Endodermal cell (in vitro differentiated cells): ENCODE results near the gene TRIM9. TPM values are rescaled to one million over a fixed set of nuclear protein-coding genes. Genes with fewer than 3 reads are reported as not detected.

Experiments
- DNase-seq: peaks from one replicate; pipeline ENCODE4 v3.0.0-alpha.2; 2017
- H3K27ac ChIP-seq: 2 replicates; pipeline ENCODE4 v1.5.1; 2013; ENCODE audit warnings: mild to moderate bottlenecking, low read depth, low read length, moderate library complexity
- H3K27me3 ChIP-seq: 2 replicates; pipeline ENCODE4 v1.6.1; 2013; ENCODE audit warnings: mild to moderate bottlenecking, low read length, moderate library complexity; ENCODE audit not compliant: insufficient read depth, control insufficient read depth, poor library complexity, severe bottlenecking
- H3K36me3 ChIP-seq: 2 replicates; pipeline ENCODE4 v1.7.0; 2013; ENCODE audit warnings: mild to moderate bottlenecking, low read length, moderate library complexity; ENCODE audit not compliant: control insufficient read depth, insufficient read depth
- H3K4me1 ChIP-seq: one replicate; pipeline ENCODE4 v1.7.0; 2013; ENCODE audit warnings: low read length; ENCODE audit not compliant: control insufficient read depth, insufficient read depth
- H3K4me3 ChIP-seq: 2 replicates; pipeline ENCODE4 v1.5.1; 2013; ENCODE audit warnings: mild to moderate bottlenecking, low read length, moderate library complexity
- H3K9ac ChIP-seq: 2 replicates; pipeline ENCODE4 v1.6.1; 2013; ENCODE audit warnings: mild to moderate bottlenecking, low read length, moderate library complexity; ENCODE audit not compliant: poor library complexity, severe bottlenecking; ENCODE audit errors: extremely low read depth
- H3K9me3 ChIP-seq: 2 replicates; pipeline ENCODE4 v1.6.1; 2013; ENCODE audit warnings: mild to moderate bottlenecking, low read length, moderate library complexity; ENCODE audit not compliant: control insufficient read depth
- H3K27ac Mint-ChIP-seq: 2 replicates; pipeline ENCODE4 v1.8.0; 2020; ENCODE audit warnings: mixed read lengths
- H3K27me3 Mint-ChIP-seq: 2 replicates; pipeline ENCODE4 v1.8.0; 2021; ENCODE audit warnings: mild to moderate bottlenecking, mixed read lengths; ENCODE audit not compliant: insufficient read depth
- H3K36me3 Mint-ChIP-seq: 2 replicates; pipeline ENCODE4 v1.8.0; 2020; ENCODE audit warnings: low read depth, mixed read lengths
- H3K4me1 Mint-ChIP-seq: 2 replicates; pipeline ENCODE4 v1.8.0; 2020; ENCODE audit warnings: mixed read lengths
- H3K4me3 Mint-ChIP-seq: 2 replicates; pipeline ENCODE4 v1.8.0; 2020; ENCODE audit warnings: mild to moderate bottlenecking, moderate library complexity, mixed read lengths
- H3K9me3 Mint-ChIP-seq: 2 replicates; pipeline ENCODE4 v1.8.0; 2020; ENCODE audit warnings: mild to moderate bottlenecking, mixed read lengths
- WGBS, 2 experiments: methylation state at CpG; one replicate each; pipeline versions ENCODE4 v1.1.5 to v1.1.7; 2013; ENCODE audit warnings: missing lambda C conversion rate in 2 of 2, mixed read lengths in 1 of 2; ENCODE audit not compliant: insufficient coverage in 1 of 2, insufficient read length in 1 of 2; 5-methylcytosine and 5-hydroxymethylcytosine counted together
- total RNA-seq, 2 donors: library from RNA; stranded (reverse); fragmentation: NEBNext Ultra II Directional in 1 of 2; extraction: Animal tissue kit (Norgen Biotek cat#: 25700) in 1 of 2; gene quantifications; 2 replicates in 1 of 2; 3 replicates in 1 of 2; pipeline ENCODE4 v1.2.1, GENCODE V29; 2021
- TF ChIP-seq, protein P1 (sequence below): fragments of 200-600 bp; sonication (generic); conservative IDR thresholded peaks from 2 replicates; pipeline ENCODE4 v1.5.0; 2021; ENCODE audit warnings: antibody characterized with exemption, mild to moderate bottlenecking

The TRIM9 gene
- total RNA-seq, 2 donors from 2014 or later: 0.81 to 0.82 TPM

DNA sequence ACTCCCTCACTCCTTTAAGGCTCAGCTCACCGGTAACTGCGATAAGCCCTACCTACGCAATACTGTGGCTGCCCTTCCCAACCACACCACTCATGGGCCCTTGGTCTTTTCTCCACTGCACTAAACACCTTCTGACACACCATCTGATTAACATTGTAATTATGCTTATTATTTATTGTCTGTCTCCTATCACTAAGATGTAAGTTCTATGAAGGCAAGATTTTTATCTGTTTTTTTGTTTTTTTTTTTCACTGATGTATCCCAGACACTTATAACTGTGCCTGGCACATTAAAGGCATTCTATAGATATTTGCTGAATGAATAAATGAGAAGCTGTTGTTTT, 116.4 kb downstream of the TRIM9 start:
- Mint-ChIP-seq H3K27me3 (peaks cover 4% of the 10 kb centered on the region), H3K4me1 (peaks cover 4% of the 10 kb centered on the region), H3K36me3 (no peaks in the 10 kb centered on the region), H3K4me3 (no peak overlapping the region), H3K9me3 (no peaks in the 10 kb centered on the region), H3K27ac (no peak overlapping the region)
- H3K27ac ChIP-seq: no peak overlapping the region
- peaks cover 6% of the 10 kb centered on the region for H3K4me1 ChIP-seq
- no peaks in the 10 kb centered on the region for H3K27me3 ChIP-seq
- DNase-seq: no peak
- 98 to 100% methylated on average over 3 of the region's 3 CpGs for WGBS, 2 experiments
- H3K9ac ChIP-seq: no peak overlapping the region
- no peaks in the 10 kb centered on the region for H3K9me3 ChIP-seq
- no peak overlapping the region for H3K4me3 ChIP-seq
- H3K36me3 ChIP-seq: no peaks in the 10 kb centered on the region
- TF ChIP-seq, protein P1, sequence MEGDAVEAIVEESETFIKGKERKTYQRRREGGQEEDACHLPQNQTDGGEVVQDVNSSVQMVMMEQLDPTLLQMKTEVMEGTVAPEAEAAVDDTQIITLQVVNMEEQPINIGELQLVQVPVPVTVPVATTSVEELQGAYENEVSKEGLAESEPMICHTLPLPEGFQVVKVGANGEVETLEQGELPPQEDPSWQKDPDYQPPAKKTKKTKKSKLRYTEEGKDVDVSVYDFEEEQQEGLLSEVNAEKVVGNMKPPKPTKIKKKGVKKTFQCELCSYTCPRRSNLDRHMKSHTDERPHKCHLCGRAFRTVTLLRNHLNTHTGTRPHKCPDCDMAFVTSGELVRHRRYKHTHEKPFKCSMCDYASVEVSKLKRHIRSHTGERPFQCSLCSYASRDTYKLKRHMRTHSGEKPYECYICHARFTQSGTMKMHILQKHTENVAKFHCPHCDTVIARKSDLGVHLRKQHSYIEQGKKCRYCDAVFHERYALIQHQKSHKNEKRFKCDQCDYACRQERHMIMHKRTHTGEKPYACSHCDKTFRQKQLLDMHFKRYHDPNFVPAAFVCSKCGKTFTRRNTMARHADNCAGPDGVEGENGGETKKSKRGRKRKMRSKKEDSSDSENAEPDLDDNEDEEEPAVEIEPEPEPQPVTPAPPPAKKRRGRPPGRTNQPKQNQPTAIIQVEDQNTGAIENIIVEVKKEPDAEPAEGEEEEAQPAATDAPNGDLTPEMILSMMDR: no peak

DNA sequence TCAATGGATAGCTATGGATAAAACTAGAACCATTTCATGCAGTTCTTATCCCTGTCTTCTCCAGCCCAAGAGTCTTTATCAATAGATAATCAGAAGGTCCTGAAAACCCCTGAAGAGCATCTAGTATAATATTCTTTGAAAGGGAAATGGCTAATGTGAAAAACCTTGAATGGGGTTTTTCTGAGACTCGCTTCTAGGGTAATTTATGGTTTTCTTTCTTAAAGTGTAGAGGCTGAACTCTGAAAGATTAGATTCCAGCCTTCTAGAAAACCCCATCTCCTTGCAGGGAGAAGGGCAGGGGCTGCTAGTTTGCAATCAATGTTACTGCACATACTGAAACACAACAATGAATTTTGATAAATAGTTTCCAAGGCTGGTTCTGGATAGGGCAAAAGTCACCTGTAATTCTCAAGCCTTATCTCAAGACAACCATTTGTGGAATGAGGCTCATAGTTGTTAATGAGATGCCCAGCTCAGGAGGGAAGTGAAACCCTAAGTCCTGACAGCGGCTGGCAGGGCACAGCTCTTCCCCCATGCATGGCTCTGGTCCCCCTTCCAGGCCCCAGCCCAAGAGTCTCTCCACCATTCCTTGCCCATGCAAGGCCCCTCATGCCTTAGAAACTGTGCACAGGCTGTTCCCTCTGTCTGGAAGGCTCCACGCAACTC, 116.9 kb downstream of the TRIM9 start:
- Mint-ChIP-seq H3K27ac (no peak overlapping the region), H3K4me3 (no peak overlapping the region), H3K27me3 (peaks cover 4% of the 10 kb centered on the region), H3K4me1 (peaks cover 4% of the 10 kb centered on the region), H3K36me3 (no peaks in the 10 kb centered on the region), H3K9me3 (no peaks in the 10 kb centered on the region)
- no peaks in the 10 kb centered on the region for H3K36me3 ChIP-seq
- H3K27me3 ChIP-seq: no peaks in the 10 kb centered on the region
- 94 to 95% methylated on average over 3 of the region's 3 CpGs for WGBS, 2 experiments
- TF ChIP-seq, protein P1: no peak
- no peak overlapping the region for H3K4me3 ChIP-seq
- DNase-seq: no peak
- peaks cover 6% of the 10 kb centered on the region for H3K4me1 ChIP-seq
- H3K9ac ChIP-seq: no peak overlapping the region
- no peak overlapping the region for H3K27ac ChIP-seq
- no peaks in the 10 kb centered on the region for H3K9me3 ChIP-seq

DNA sequence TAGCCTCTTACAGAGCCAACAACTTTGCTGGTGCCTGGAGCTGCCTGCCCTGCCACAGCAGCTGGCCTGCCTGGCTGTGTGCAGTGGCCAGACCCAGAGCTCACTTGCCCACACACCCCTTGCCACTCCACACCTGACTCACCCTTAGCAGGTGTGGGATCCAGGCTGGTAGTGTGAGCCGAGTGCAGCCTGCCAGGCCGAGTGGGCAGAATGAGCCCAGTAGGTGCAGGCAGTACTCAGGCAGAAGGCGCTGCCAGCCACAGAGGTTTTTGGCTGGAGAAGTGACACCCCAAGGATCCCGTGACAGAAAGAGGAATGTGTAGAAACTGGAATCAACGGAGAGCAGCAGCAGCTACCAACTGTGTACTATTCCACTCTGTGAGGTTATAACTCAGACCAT, 120.8 kb downstream of the TRIM9 start:
- no peak overlapping the region for H3K4me3 Mint-ChIP-seq
- 87 to 90% methylated on average over 3 to 5 of the region's 5 CpGs for WGBS, 2 experiments
- no peaks in the 10 kb centered on the region for H3K9me3 ChIP-seq

More for the DNA sequence above, 120.8 kb downstream of the TRIM9 start:
- Mint-ChIP-seq H3K9me3 (no peaks in the 10 kb centered on the region), H3K27ac (no peak overlapping the region), H3K27me3 (peaks cover 2% of the 10 kb centered on the region), H3K36me3 (no peaks in the 10 kb centered on the region), H3K4me1 (peaks cover 4% of the 10 kb centered on the region)
- Histone ChIP-seq H3K27ac (no peak overlapping the region), H3K4me1 (peaks cover 6% of the 10 kb centered on the region), H3K27me3 (no peaks in the 10 kb centered on the region), H3K36me3 (no peaks in the 10 kb centered on the region), H3K9ac (no peak overlapping the region), H3K4me3 (no peak overlapping the region)
- no peak for DNase-seq
- TF ChIP-seq, protein P1: no peak
